ENCODE results near the gene SLFN11. TPM values are rescaled to one million over a fixed set of nuclear protein-coding genes. Genes with fewer than 3 reads are reported as not detected.
A peak's percentile ranks its signal among the peaks of the same experiment; 100 is the strongest.
"Not testable (repeated sequence)": the region's sequence is repeated elsewhere in the genome, so short reads cannot be mapped to it uniquely, and the experiment has no call there.

The SLFN11 gene
- total RNA-seq, 4 donors from 2014 or later, result 3.3 to 11.4 (median 7.0) TPM

DNA sequence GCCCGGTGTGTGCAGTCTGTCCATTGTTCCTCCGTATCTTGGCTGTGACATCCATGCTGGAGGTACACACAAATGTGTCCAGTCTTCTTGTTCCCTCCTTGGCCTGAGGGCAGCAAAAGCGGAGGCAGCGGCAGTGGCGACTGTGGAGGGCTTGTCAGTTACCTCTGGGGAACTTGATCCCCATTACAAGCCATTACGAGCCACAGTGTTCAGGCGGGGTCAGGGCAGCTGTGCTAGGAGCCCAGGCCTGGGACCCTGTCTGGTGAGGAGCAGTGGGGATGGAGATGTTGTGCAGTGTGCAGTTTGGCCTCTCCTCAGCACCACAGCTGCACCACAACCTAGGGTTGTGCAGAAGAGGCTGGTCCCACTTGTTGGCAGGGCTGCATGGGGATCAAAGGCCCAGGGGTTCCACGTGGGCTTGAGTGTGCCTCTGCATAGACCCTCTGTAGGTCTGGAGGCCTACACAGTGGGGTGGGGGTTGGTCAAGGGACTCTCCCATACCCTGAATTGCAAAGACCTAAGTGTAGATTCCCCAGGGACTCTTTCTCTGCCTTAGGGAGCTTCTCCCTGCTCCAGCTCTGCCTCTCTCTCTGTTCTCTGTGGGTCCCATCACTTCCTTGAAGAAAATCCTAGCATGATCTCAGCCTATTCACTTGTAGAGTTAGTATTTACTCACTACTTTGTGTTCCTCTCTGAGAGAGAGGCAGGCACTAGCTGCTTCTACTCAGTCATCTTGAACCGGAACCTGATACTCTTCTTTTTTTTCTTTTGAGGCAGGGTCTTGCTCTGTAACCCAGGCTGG is 58.8 kb downstream of the SLFN11 start:
- WGBS, 2 donors, result 52 to 55% methylated on average over 9 of the region's 9 CpGs
- no peak overlapping the region for H3K4me3 ChIP-seq (ENCODE audit: low read depth, poor library complexity, severe bottlenecking)
- TF ChIP-seq POLR2A (IDR thresholded peaks at IDR 0.05), result no peak
- TF ChIP-seq, protein P1, sequence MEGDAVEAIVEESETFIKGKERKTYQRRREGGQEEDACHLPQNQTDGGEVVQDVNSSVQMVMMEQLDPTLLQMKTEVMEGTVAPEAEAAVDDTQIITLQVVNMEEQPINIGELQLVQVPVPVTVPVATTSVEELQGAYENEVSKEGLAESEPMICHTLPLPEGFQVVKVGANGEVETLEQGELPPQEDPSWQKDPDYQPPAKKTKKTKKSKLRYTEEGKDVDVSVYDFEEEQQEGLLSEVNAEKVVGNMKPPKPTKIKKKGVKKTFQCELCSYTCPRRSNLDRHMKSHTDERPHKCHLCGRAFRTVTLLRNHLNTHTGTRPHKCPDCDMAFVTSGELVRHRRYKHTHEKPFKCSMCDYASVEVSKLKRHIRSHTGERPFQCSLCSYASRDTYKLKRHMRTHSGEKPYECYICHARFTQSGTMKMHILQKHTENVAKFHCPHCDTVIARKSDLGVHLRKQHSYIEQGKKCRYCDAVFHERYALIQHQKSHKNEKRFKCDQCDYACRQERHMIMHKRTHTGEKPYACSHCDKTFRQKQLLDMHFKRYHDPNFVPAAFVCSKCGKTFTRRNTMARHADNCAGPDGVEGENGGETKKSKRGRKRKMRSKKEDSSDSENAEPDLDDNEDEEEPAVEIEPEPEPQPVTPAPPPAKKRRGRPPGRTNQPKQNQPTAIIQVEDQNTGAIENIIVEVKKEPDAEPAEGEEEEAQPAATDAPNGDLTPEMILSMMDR (IDR thresholded peaks at IDR 0.05), result no peak
- intact Hi-C loops (cut with DNase I; ENCODE audit: low total_unique reads), result loop anchor here (5.0 to 10.0 kb wide), 2 partner anchors 140 to 223 kb away; partner anchors contain the start of gene SLFN12L
- no peak for DNase-seq (ENCODE audit: low spot score in 2 of 2)

DNA sequence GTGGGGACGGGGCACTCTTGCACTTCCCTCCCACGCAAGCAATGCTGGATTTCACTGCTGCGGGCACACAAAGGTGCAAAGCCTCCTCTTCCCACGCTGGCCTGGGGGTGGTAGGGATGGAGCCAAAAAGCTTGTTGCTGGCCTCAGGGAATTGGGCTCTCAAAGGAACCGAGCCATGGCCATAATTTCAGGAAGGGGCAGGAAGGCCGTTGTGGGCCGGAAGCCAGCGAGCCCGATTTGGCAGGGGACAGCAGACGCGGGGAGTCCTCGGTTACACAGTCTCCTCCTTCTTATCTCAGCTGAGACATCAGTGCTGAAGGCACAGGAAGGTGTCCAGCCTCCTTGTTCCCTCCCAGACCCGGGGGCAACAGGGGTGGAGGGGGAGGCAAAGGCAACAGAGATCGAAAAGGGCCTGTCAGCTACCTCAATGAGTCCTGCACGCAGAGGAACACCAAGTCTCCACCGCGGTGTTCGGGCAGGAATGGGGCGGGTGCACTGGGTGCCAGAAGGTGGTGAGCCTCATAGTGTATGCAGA is 59.5 kb downstream of the SLFN11 start:
- peak; percentile 21 to 87 for DNase-seq (ENCODE audit: low spot score in 2 of 2)
- no peak overlapping the region for H3K4me3 ChIP-seq (ENCODE audit: low read depth, poor library complexity, severe bottlenecking)
- intact Hi-C loops (cut with DNase I; ENCODE audit: low total_unique reads), result loop anchor here (5.0 to 10.0 kb wide), 2 partner anchors 139 to 223 kb away; partner anchors contain the start of gene SLFN12L
- 14 to 30% methylated on average over 19 of the region's 19 CpGs for WGBS, 2 donors
- TF ChIP-seq, protein P1 (IDR thresholded peaks at IDR 0.05), result no peak
- TF ChIP-seq POLR2A (IDR thresholded peaks at IDR 0.05), result no peak

DNA sequence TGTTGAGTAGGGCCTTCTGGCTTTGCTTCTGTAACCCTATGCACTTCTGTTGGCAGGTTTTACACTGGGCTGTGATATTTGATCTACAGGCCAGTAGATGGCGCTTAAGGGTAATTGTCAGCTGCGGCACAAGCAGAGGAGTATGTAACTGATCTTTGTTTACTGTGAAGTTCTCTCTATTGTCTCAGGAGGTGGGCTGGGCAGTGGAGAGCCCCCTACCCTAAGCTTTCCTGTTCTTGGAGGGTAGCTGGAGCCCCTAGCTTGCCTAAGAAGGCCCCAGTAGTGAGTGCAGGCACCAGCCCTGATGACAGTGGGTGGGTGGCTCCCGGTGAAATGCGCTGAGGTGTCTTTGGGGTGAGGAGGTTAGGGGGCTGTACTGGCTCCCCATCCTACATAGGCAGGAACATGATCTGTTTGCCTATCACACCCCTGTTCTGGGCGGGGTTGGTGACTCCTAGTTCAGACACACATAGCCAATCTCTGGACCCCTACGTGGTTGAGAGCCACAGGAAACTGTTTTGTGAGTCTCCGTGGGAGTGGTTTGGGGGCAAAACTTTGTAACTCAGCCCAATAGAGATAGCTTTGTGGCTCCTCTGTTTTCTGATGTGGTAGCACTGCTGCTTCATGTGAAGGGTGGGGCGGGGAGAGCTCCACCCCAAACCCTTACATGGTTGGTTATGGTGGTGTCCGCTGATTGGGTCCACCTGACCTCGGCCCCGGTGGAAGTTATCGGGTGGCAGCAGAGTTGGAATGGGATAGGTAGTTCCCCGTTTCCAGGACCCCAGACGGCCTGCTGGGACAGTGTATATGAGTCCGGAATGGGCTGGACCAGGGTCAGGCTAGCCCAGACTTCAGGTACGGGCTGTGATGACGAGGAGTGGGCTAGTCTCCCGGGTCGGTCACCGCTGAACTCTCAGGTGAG is 60.4 kb downstream of the SLFN11 start:
- WGBS, 2 donors, result 14 to 20% methylated on average over 20 of the region's 20 CpGs
- H3K4me3 ChIP-seq (ENCODE audit: low read depth, poor library complexity, severe bottlenecking), result no peak overlapping the region
- intact Hi-C loops (cut with DNase I; ENCODE audit: low total_unique reads), result loop anchor here (5.0 to 10.0 kb wide), 2 partner anchors 138 to 224 kb away; partner anchors contain the start of gene SLFN12L
- DNase-seq (ENCODE audit: low spot score in 2 of 2), result peak; percentile 37 to 88
- TF ChIP-seq, protein P1 (IDR thresholded peaks at IDR 0.05), result peak in 1 of 3 donors; percentile 24
- no peak for TF ChIP-seq POLR2A (IDR thresholded peaks at IDR 0.05)

DNA sequence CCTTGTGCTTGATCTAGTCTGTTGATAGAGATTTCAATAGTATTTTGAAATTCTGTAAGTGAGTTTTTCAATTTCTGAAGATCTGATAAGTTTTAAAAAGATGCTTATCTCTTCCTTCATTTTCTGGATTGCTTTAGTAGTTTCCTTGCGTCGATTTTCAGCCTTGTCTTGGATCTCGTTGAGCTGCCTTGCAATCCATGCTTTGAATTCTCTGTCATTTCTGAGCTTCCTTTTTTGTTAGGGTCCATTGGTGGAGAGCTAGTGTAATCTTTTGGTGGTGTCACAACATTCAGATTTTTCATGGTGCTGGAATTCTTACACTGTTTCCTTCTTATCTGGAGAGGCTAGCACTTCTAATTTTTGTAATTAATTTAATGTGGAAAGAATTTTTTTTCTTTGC is 61.1 kb downstream of the SLFN11 start:
- DNase-seq (ENCODE audit: low spot score in 2 of 2), result no peak
- H3K4me3 ChIP-seq (ENCODE audit: low read depth, poor library complexity, severe bottlenecking), result no peak overlapping the region
- TF ChIP-seq POLR2A (IDR thresholded peaks at IDR 0.05), result no peak
- TF ChIP-seq, protein P1 (IDR thresholded peaks at IDR 0.05), result no peak
- 62 to 66% methylated on average over 3 of the region's 3 CpGs for WGBS, 2 donors
- intact Hi-C loops (cut with DNase I; ENCODE audit: low total_unique reads), result loop anchor here (5.0 to 10.0 kb wide), 2 partner anchors 138 to 225 kb away; partner anchors contain the start of gene SLFN12L

DNA sequence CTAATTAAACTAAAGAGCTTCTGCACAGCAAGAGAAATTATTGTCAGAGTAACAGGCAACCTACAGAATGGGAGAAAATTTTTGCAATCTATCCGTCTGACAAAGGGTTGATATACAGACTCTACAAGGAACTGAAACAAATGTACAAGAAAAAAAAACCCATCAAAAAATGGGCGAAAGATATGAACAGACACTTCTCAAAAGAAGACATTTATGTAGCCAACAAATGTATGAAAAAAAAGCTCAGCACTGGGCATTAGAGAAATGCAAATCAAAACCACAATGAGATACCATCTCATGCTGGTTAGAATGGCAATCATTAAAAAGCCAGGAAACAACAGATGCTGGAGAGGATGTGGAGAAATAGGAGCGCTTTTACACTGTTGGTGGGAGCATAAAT is 64.1 kb downstream of the SLFN11 start:
- H3K4me3 ChIP-seq (ENCODE audit: low read depth, poor library complexity, severe bottlenecking); DNase-seq (ENCODE audit: low spot score in 2 of 2); intact Hi-C loops (cut with DNase I; ENCODE audit: low total_unique reads): not testable (repeated sequence)
- 57 to 92% methylated on average over 3 of the region's 3 CpGs for WGBS, 2 donors

Other genes starting within 250 kb of the SLFN11 start
- 10 to 100 TPM; 12.7 to 23.0 (median 13.2) TPM for gene NLE1, start 231.3 kb downstream of the SLFN11 start, total RNA-seq
- under 1 TPM in 1 of 4 donors, not detected in 3; 0.06 TPM for gene UNC45B, start 225.8 kb downstream of the SLFN11 start, total RNA-seq
- gene SLC35G3, start 179.2 kb downstream of the SLFN11 start, total RNA-seq, result not detected
- gene SLFN5, start 130.5 kb downstream of the SLFN11 start, total RNA-seq, result 10 to 100 TPM in 2 of 4 donors, 1 to 10 TPM in 2; 6.0 to 14.1 (median 11.2) TPM
- gene SLFN12, start 58.9 kb upstream of the SLFN11 start, total RNA-seq, result 1 to 10 TPM; 1.2 to 2.5 (median 1.9) TPM
- 1 to 10 TPM; 2.9 to 7.8 (median 5.1) TPM for gene SLFN13, start 75.1 kb upstream of the SLFN11 start, total RNA-seq
- under 1 TPM; 0.12 to 0.80 (median 0.46) TPM for gene SLFN12L, start 164.1 kb upstream of the SLFN11 start, total RNA-seq
- not detected for gene SLFN14, start 187.2 kb upstream of the SLFN11 start, total RNA-seq
- 1 to 10 TPM; 6.1 to 9.0 (median 6.7) TPM for gene PEX12, start 204.9 kb upstream of the SLFN11 start, total RNA-seq
- 100 to 1,000 TPM in 1 of 4 donors, 10 to 100 TPM in 3; 35.6 to 217 (median 39.7) TPM for gene AP2B1, start 213.7 kb upstream of the SLFN11 start, total RNA-seq